Thyroid gland (tissue), 4 donors: ENCODE measurements around the gene ERGIC3. TPM values are rescaled to one million over a fixed set of nuclear protein-coding genes. Genes with fewer than 3 reads are reported as not detected.

Experiments
- DNase-seq, 2 donors: peaks; one replicate each; pipeline ENCODE4 v3.0.0-alpha.2; 2019
- H3K27ac ChIP-seq, 3 donors: fragments of 200-600 bp; sonication (generic); 1 replicate in 2 of 3; 2 replicates in 1 of 3; pipeline ENCODE4 v1.5.1; 2016 to 2019; ENCODE audit warnings: mild to moderate bottlenecking in 1 of 3, moderate library complexity in 1 of 3
- H3K27me3 ChIP-seq: fragments of 200-600 bp; sonication (generic); one replicate; pipeline ENCODE4 v1.5.1; 2019
- H3K36me3 ChIP-seq, 2 donors: fragments of 200-600 bp; sonication (generic); one replicate each; pipeline ENCODE4 v1.5.1; 2016 to 2019
- H3K4me1 ChIP-seq, 2 donors: fragments of 200-600 bp; sonication (generic); one replicate each; pipeline ENCODE4 v1.5.1; 2017 to 2019
- H3K4me3 ChIP-seq, 3 donors: fragments of 200-600 bp; sonication (generic); replicated peaks in 1 of 3; 1 replicate in 2 of 3; 2 replicates in 1 of 3; pipeline ENCODE4 v1.5.1; 2016; ENCODE audit warnings: mild to moderate bottlenecking in 1 of 3
- H3K9me3 ChIP-seq: fragments of 200-600 bp; sonication (generic); one replicate; pipeline ENCODE4 v1.5.1; 2017
- CTCF ChIP-seq, 6 experiments: fragments of 200-600 bp in 3 of 6; fragments of 450-650 bp in 3 of 6; sonication (generic) in 3 of 6; IDR thresholded peaks; one replicate each; pipeline ENCODE4 v1.5.1; 2016 to 2019; ENCODE audit warnings: antibody characterized with exemption in 6 of 6, mild to moderate bottlenecking in 2 of 6, inconsistent platforms in 1 of 6, moderate library complexity in 1 of 6
- POLR2A ChIP-seq, 2 donors: fragments of 450-650 bp; IDR thresholded peaks; one replicate each; pipeline ENCODE4 v1.6.1; 2017; ENCODE audit warnings: antibody characterized with exemption in 2 of 2, mild to moderate bottlenecking in 2 of 2, moderate library complexity in 1 of 2
- WGBS, 2 donors: methylation state at CpG; one replicate each; pipeline ENCODE4 v1.1.5; 2017; 5-methylcytosine and 5-hydroxymethylcytosine counted together
- intact Hi-C: fragments of 100-400 bp; cut with DNase I; formaldehyde crosslinking; loops from one replicate; pipeline ENCODE4 v1.15.1; 2023
- total RNA-seq, 4 donors: library from RNA; depleted of rRNA; stranded (reverse); fragments of >200 nt; gene quantifications; one replicate each; pipeline ENCODE4 v1.2.3, GENCODE V29; 2016

The ERGIC3 gene
- total RNA-seq, 4 donors from 2014 or later = 194 to 419 (median 250) TPM

- Histone ChIP-seq H3K4me1 (peaks cover 16 to 18% of the 10 kb centered on the region in 2 donors), H3K27ac (no peak overlapping the region), H3K4me3 (peak overlapping the region in 1 of 3 donors; percentile 34), H3K36me3 (no peaks in the 10 kb centered on the region), H3K27me3 (no peaks in the 10 kb centered on the region), H3K9me3 (no peaks in the 10 kb centered on the region)
- 29 to 34% methylated on average over 22 to 32 of the region's 34 CpGs for WGBS, 2 donors
- TF ChIP-seq POLR2A (IDR thresholded peaks at IDR 0.05) (no peak), CTCF (IDR thresholded peaks at IDR 0.05) (no peak)
- peak in 1 of 2 donors; percentile 12 for DNase-seq
- intact Hi-C loops = no loop called here
Observed at GRCh38 chr20:35600176-35600992, 58.5 kb downstream of the ERGIC3 start.

DNA sequence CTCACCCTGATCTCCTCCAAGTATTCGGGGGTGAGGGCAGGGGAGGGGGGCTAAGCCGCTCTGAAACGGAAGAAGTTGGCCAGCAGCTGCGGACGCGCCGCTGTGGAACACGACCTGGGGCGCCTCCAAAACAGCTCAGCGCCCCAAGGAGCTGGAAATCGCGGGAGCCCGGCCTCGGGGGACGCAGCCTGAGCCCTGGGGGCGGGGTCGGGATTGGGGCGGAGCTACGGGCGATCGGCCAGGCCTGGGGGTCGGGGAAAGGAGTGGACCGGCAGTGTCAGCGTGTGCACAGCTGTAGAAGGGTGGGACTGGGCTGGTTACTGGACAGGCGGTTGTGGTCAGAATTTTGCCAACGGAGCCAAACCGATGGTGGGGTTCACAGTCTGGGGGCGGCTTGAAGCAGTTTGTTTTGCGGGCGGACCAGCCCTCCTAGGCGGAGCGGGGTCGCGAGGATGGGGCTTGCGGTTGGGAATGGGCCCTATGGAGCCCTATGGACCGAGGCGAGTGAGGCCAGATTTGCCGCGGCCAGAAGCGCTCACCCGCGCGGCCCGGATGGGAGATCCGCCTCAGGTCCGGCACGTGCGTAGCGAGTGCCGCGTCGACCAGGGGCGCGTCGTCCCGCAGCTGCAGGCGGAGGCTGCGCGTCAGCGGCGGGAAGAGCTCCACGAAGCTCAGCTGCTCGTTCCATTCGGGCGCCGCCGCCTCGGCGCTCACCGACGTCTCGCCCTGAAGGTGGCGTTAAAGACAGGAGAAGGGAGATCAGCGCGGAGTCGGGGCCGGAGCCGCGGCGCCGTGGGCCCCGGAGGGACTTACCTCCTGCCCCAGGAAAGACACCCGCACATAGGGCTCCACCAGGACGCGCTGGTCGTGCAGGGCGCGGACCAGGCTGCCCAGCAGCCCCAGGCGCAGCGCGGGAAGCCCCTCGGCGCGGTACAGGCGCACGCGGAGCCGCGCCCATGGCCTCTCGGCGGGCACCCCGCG lies 59.4 kb downstream of the ERGIC3 start:
- Histone ChIP-seq H3K9me3 (no peaks in the 10 kb centered on the region), H3K27ac (no peak overlapping the region), H3K36me3 (no peaks in the 10 kb centered on the region), H3K4me3 (peak overlapping the region in 1 of 3 donors; percentile 34), H3K27me3 (no peaks in the 10 kb centered on the region), H3K4me1 (peaks cover 16 to 18% of the 10 kb centered on the region in 2 donors)
- peak; percentile 62 to 73 for DNase-seq
- TF ChIP-seq POLR2A (IDR thresholded peaks at IDR 0.05) (no peak), CTCF (IDR thresholded peaks at IDR 0.05) (peak in 3 of 6 experiments; percentile 34 to 57 (median 41))
- intact Hi-C loops = no loop called here
- 1 to 2% methylated on average over 21 to 57 of the region's 103 CpGs for WGBS, 2 donors

DNA sequence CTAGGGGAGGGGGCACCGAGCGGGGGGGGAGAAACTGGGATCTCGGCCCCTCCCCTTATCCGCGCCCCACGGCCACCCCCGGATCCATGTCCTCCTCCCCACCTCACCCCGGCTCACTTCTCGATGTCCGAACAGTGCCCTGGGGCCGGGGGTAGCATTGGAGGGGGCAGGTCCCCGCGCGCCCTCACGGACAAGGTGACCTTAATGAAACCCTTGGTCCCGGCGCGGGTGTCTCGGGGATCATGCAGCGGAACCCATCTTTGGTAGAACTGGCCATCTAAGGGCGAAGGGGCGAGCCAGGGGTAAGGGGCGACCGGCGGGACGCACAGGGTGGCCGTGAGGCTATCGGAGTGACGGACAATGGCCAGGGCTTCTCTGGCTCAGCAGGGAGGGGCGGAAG lies 60.1 kb downstream of the ERGIC3 start:
- H3K9me3 ChIP-seq = no peaks in the 10 kb centered on the region
- no peaks in the 10 kb centered on the region for H3K27me3 ChIP-seq
- no peaks in the 10 kb centered on the region for H3K36me3 ChIP-seq
- intact Hi-C loops = no loop called here
- no peak overlapping the region for H3K27ac ChIP-seq
- H3K4me3 ChIP-seq = peak overlapping the region in 1 of 3 donors; percentile 34
- TF ChIP-seq CTCF (IDR thresholded peaks at IDR 0.05) = no peak
- TF ChIP-seq POLR2A (IDR thresholded peaks at IDR 0.05) = no peak
- no peak for DNase-seq
- WGBS, 2 donors = 28 to 35% methylated on average over 8 to 19 of the region's 30 CpGs
- peaks cover 16 to 18% of the 10 kb centered on the region in 2 donors for H3K4me1 ChIP-seq

DNA sequence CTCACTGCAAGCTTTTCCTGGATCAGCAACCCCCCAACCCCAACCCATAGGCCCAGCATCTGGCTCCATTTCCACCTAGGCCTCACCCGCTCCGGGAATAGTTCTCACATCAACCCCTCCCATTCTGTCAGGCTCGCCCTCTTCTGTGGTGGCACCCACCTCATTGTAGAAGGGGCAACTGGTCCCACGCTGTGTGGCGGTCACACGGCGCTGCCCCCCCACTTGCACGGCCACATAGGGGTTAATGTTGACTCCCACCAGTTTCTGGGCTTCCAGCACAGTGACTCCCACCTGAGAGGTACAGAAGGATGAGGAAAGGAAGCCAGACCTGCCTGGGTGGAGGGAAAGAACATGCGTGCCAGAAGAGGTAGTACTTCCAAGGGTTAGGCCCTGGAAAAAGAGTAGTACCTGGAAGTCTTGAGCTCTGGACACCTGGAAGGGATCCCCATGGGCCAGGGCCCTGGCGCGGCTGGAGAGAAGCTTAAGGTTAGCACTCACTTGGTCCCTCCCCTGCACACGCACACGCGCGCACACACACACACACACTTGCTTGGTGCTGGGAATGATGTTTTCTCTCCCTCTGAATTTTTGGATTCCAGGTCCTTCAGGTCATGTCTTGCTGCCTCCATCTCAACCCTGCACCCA lies 61.1 kb downstream of the ERGIC3 start:
- DNase-seq = no peak
- Histone ChIP-seq H3K4me1 (peaks cover 16 to 18% of the 10 kb centered on the region in 2 donors), H3K4me3 (no peak overlapping the region), H3K9me3 (no peaks in the 10 kb centered on the region), H3K27ac (no peak overlapping the region), H3K27me3 (no peaks in the 10 kb centered on the region), H3K36me3 (no peaks in the 10 kb centered on the region)
- 89 to 95% methylated on average over 15 of the region's 15 CpGs for WGBS, 2 donors
- intact Hi-C loops = no loop called here
- TF ChIP-seq CTCF (IDR thresholded peaks at IDR 0.05) = no peak
- no peak for TF ChIP-seq POLR2A (IDR thresholded peaks at IDR 0.05)
